Measurements from ENCODE around the gene MYO16.

GRCh38 chr13:108662528-108662927, 33.1 kb downstream of the MYO16 start:
- TF ChIP-seq ZNF639 (tag by site-specific recombination; IDR thresholded peaks at IDR 0.05) (no peak), TRIM28 (IDR thresholded peaks at IDR 0.05; ENCODE audit: borderline replicate concordance, low read length) (no peak), CTCF (tag by site-specific recombination; IDR thresholded peaks at IDR 0.05) (no peak)

Data from HEK293 (cell line).